AG10803 (cell line): Measurements from ENCODE around the gene FAM89A.

ENCODE experiments used
- DNase-seq: peaks from one replicate; pipeline ENCODE4 v3.0.0; 2010; ENCODE audit warnings: low read depth
- H3K4me3 ChIP-seq: 2 replicates; pipeline ENCODE4 v1.5.1; 2011; ENCODE audit warnings: mild to moderate bottlenecking, low read length, control low read depth
- CTCF ChIP-seq: conservative IDR thresholded peaks from 2 replicates; pipeline ENCODE4 v1.5.1; 2011; ENCODE audit warnings: mild to moderate bottlenecking, low read length, control low read depth, inconsistent platforms

Gene FAM89A

GRCh38 chr1:231074046-231074445, 34.0 kb upstream of the FAM89A start:
- no peak for DNase-seq
- H3K4me3 ChIP-seq, result no peak overlapping the region
- no peak for TF ChIP-seq CTCF

GRCh38 chr1:231073331-231073730, 33.3 kb upstream of the FAM89A start:
- no peak overlapping the region for H3K4me3 ChIP-seq
- DNase-seq, result no peak

GRCh38 chr1:231072502-231073094, 32.5 kb upstream of the FAM89A start:
- H3K4me3 ChIP-seq, result no peak overlapping the region
- TF ChIP-seq CTCF, result no peak
- DNase-seq, result no peak

More at GRCh38 chr1:231073331-231073730, 33.3 kb upstream of the FAM89A start:
- TF ChIP-seq CTCF, result no peak

DNA sequence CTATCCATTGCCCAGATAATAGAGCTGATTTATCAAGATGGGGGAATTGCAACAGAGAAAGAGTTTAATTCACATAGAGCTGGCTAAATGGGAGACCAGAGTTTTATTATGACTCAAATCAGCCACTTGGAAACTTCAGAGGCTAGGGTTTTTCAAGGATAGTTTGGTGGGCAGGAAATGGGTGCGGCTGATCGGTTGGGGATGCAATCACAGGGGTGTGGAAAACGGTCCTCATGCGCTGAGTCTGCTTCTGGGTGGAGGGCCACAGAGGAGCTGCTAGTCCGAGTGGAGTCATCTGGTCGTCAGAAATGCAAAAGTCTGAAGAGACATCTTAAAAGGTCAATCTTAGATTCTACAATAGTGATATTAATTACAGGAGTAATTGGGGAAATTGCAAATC, 32.0 kb upstream of the FAM89A start:
- TF ChIP-seq CTCF, result no peak
- H3K4me3 ChIP-seq, result no peak overlapping the region
- no peak for DNase-seq

GRCh38 chr1:231070758-231071444, 30.8 kb upstream of the FAM89A start:
- TF ChIP-seq CTCF, result no peak
- no peak for DNase-seq
- no peak overlapping the region for H3K4me3 ChIP-seq

DNA sequence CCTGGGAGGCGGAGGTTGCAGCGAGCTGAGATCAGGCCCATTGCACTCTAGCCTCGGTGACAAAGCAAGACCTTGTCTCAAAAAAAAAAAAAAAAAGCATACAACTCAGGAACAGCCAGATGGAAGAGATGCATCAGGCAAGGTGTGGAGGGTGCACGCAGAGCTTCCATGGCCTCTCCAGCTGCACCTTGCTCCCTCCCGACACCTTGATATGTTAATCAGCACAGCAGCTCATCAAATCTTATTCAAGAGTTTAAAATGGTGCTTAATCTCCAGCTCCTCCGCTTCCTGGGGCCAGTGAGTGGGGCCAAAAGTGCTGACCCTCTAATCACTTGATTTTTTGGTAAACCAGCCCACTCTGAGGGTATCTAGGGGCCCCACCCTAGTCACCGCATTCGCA, 29.3 kb upstream of the FAM89A start:
- no peak overlapping the region for H3K4me3 ChIP-seq
- no peak for DNase-seq
- TF ChIP-seq CTCF, result no peak

- DNase-seq, result no peak
- no peak for TF ChIP-seq CTCF
- H3K4me3 ChIP-seq, result no peak overlapping the region
Measured at GRCh38 chr1:231068762-231069161, 28.7 kb upstream of the FAM89A start.
